GM23338 (cell line): ENCODE data around the gene ECE2. TPM values are rescaled to one million over a fixed set of nuclear protein-coding genes. Genes with fewer than 3 reads are reported as not detected.

Source experiments
- ATAC-seq: fragments of 200-7000 bp; cut with Tn5 transposase; 3 replicates; pipeline ENCODE4 v1.9.1; 2020
- DNase-seq: peaks from one replicate; pipeline ENCODE4 v3.0.0-alpha.2; 2015; ENCODE audit warnings: low spot score
- H2AFZ ChIP-seq: fragments of 200-600 bp; sonication (generic); 2 replicates; pipeline ENCODE4 v1.8.0; 2016; ENCODE audit warnings: antibody characterized with exemption, mild to moderate bottlenecking, moderate library complexity
- H3F3A ChIP-seq: fragments of 200-600 bp; sonication (generic); replicated peaks from 2 replicates; pipeline ENCODE4 v1.8.0; 2017; ENCODE audit warnings: antibody characterized with exemption, mixed run types, low read depth
- H3K27ac ChIP-seq: fragments of 200-600 bp; sonication (generic); 2 replicates; pipeline ENCODE4 v1.6.1; 2016; ENCODE audit warnings: low read depth
- H3K27me3 ChIP-seq: fragments of 200-600 bp; sonication (generic); 2 replicates; pipeline ENCODE4 v1.8.0; 2016; ENCODE audit warnings: mild to moderate bottlenecking, mixed run types, moderate library complexity; ENCODE audit not compliant: insufficient read depth
- H3K36me3 ChIP-seq: fragments of 200-600 bp; sonication (generic); 2 replicates; pipeline ENCODE4 v1.8.0; 2016; ENCODE audit warnings: mild to moderate bottlenecking; ENCODE audit not compliant: insufficient read depth
- H3K4me1 ChIP-seq: fragments of 200-600 bp; sonication (generic); 2 replicates; pipeline ENCODE4 v1.8.0; 2016; ENCODE audit warnings: mild to moderate bottlenecking, moderate library complexity; ENCODE audit not compliant: insufficient read depth
- H3K4me2 ChIP-seq: fragments of 200-600 bp; sonication (generic); 2 replicates; pipeline ENCODE4 v1.7.1; 2017; ENCODE audit warnings: mixed run types
- H3K4me3 ChIP-seq: fragments of 200-600 bp; sonication (generic); 2 replicates; pipeline ENCODE4 v1.6.1; 2016; ENCODE audit warnings: mixed run types
- H3K79me2 ChIP-seq: fragments of 200-600 bp; sonication (generic); replicated peaks from 2 replicates; pipeline ENCODE4 v1.8.0; 2017; ENCODE audit warnings: mild to moderate bottlenecking; ENCODE audit not compliant: insufficient read depth
- H3K9me2 ChIP-seq: fragments of 200-600 bp; sonication (generic); 2 replicates; pipeline ENCODE4 v1.8.0; 2017; ENCODE audit not compliant: insufficient read depth
- H4K20me1 ChIP-seq: fragments of 200-600 bp; sonication (generic); replicated peaks from 2 replicates; pipeline ENCODE4 v1.8.0; 2017; ENCODE audit warnings: mild to moderate bottlenecking; ENCODE audit not compliant: insufficient read depth
- H3K27ac Mint-ChIP-seq: 2 replicates; pipeline ENCODE4 v1.8.0; 2020; ENCODE audit warnings: inconsistent platforms, mild to moderate bottlenecking, moderate library complexity, mixed read lengths
- H3K27me3 Mint-ChIP-seq: 3 replicates; pipeline ENCODE4 v1.8.0; 2022; ENCODE audit warnings: low read depth, mild to moderate bottlenecking, moderate library complexity, mixed read lengths, inconsistent platforms; ENCODE audit not compliant: insufficient read depth, poor library complexity
- H3K36me3 Mint-ChIP-seq: 3 replicates; pipeline ENCODE4 v1.8.0; 2021; ENCODE audit warnings: low read depth, mild to moderate bottlenecking, inconsistent platforms, moderate library complexity, mixed read lengths
- H3K4me1 Mint-ChIP-seq: 3 replicates; pipeline ENCODE4 v1.8.0; 2020; ENCODE audit warnings: mild to moderate bottlenecking, inconsistent platforms, mixed read lengths
- H3K4me3 Mint-ChIP-seq: 3 replicates; pipeline ENCODE4 v1.8.0; 2021; ENCODE audit warnings: moderate library complexity, mild to moderate bottlenecking, inconsistent platforms, mixed read lengths
- H3K9me3 Mint-ChIP-seq: 3 replicates; pipeline ENCODE4 v1.8.0; 2020; ENCODE audit warnings: moderate library complexity, mild to moderate bottlenecking, inconsistent platforms, mixed read lengths
- CTCF ChIP-seq, 2 experiments: fragments of 200-600 bp in 1 of 2; sonication (generic) in 1 of 2; conservative IDR thresholded peaks; 2 replicates each; pipeline versions ENCODE4 v1.5.1 to v1.6.1; 2016 to 2017; ENCODE audit warnings: antibody characterized with exemption in 2 of 2, low read depth in 2 of 2, mild to moderate bottlenecking in 2 of 2, moderate library complexity in 1 of 2
- ETS1 ChIP-seq: IDR thresholded peaks from 2 replicates; pipeline ENCODE4 v1.6.1; 2016; ENCODE audit warnings: antibody characterized with exemption
- EZH2 ChIP-seq: fragments of 200-600 bp; sonication (generic); IDR thresholded peaks from one replicate; pipeline ENCODE4 v1.8.0; 2017; ENCODE audit warnings: antibody characterized with exemption, mild to moderate bottlenecking, low read depth; ENCODE audit not compliant: unreplicated experiment
- EZH2phosphoT487 ChIP-seq: fragments of 200-600 bp; sonication (generic); IDR thresholded peaks from one replicate; pipeline ENCODE4 v1.8.1; 2018; ENCODE audit warnings: antibody characterized with exemption; ENCODE audit not compliant: unreplicated experiment
- JUNB ChIP-seq: IDR thresholded peaks from one replicate; pipeline ENCODE4 v1.6.1; 2016; ENCODE audit warnings: antibody characterized with exemption; ENCODE audit not compliant: unreplicated experiment
- NANOG ChIP-seq: IDR thresholded peaks from 2 replicates; pipeline ENCODE4 v1.6.1; 2016; ENCODE audit warnings: antibody characterized with exemption, borderline replicate concordance
- POLR2AphosphoS5 ChIP-seq: IDR thresholded peaks from 2 replicates; pipeline ENCODE4 v1.6.1; 2016; ENCODE audit warnings: antibody characterized with exemption, low read depth
- STAT1 ChIP-seq: IDR thresholded peaks from one replicate; pipeline ENCODE4 v1.6.1; 2016; ENCODE audit warnings: antibody characterized with exemption; ENCODE audit not compliant: unreplicated experiment
- ZNF462 ChIP-seq: fragments of 250-450 bp; sonication (Bioruptor Pico); IDR thresholded peaks from 2 replicates; pipeline ENCODE4 v1.5.0; 2020; ENCODE audit warnings: mild to moderate bottlenecking, moderate library complexity
- polyA plus RNA-seq: library from polyadenylated mRNA; unstranded; fragments of >200 nt; fragmentation: Nextera tagmentation; extraction: Ambion mirVana; gene quantifications from 2 replicates; pipeline ENCODE4 v1.2.1, GENCODE V29; 2016
- total RNA-seq: library from RNA; depleted of rRNA; stranded (reverse); fragments of >200 nt; shearing (Covaris generic); gene quantifications from 2 replicates; pipeline ENCODE4 v1.2.3, GENCODE V29; 2014

ECE2 gene
- total and polyA plus RNA-seq, 2 experiments from 2014 or later: 0.24 to 0.48 TPM

- Mint-ChIP-seq H3K27me3 (peaks cover 58% of the 10 kb centered on the region), H3K4me3 (peak overlapping the region; percentile 53), H3K36me3 (no peaks in the 10 kb centered on the region; the same call in 2 of the 3 replicates), H3K9me3 (no peaks in the 10 kb centered on the region; the same call in 2 of the 3 replicates), H3K4me1 (peaks cover 7% of the 10 kb centered on the region), H3K27ac (no peak overlapping the region)
- ATAC-seq (peak; percentile 18), DNase-seq (peak; percentile 65)
- Histone ChIP-seq H4K20me1 (0 out of 2 replicates have a peak, but pooled peaks cover 6% of the 10 kb centered on the region), H3K36me3 (no peaks in the 10 kb centered on the region), H3K4me3 (peak overlapping the region; percentile 63), H3K9me2 (no peaks in the 10 kb centered on the region), H3K4me1 (no peaks in the 10 kb centered on the region), H3K4me2 (peak overlapping the region; percentile 90), H3K27me3 (peaks cover 78% of the 10 kb centered on the region), H3K79me2 (no peaks in the 10 kb centered on the region), H3F3A (no peaks in the 10 kb centered on the region), H2AFZ (peak overlapping the region; percentile 43; the same call in 1 of the 2 replicates), H3K27ac (no peak overlapping the region)
- TF ChIP-seq EZH2 (peak; percentile 85), NANOG (no peak), JUNB (no peak), ETS1 (no peak), CTCF (conservative IDR thresholded peaks at IDR 0.05; ENCODE audit: low read depth in 2 of 2) (no peak), POLR2AphosphoS5 (no peak), EZH2phosphoT487 (peak; percentile 11)
Observed at GRCh38 chr3:184230603-184231528, 45.0 kb upstream of the ECE2 start.

- Histone ChIP-seq H4K20me1 (0 out of 2 replicates have a peak, but pooled peaks cover 6% of the 10 kb centered on the region), H3K27ac (no peak overlapping the region), H3K4me3 (no peak overlapping the region), H3K4me2 (no peak overlapping the region), H3K79me2 (no peaks in the 10 kb centered on the region), H3K4me1 (no peaks in the 10 kb centered on the region), H3K9me2 (no peaks in the 10 kb centered on the region), H2AFZ (no peak overlapping the region), H3K36me3 (no peaks in the 10 kb centered on the region), H3K27me3 (peaks cover 75% of the 10 kb centered on the region), H3F3A (no peaks in the 10 kb centered on the region)
- peaks cover 58% of the 10 kb centered on the region for H3K27me3 Mint-ChIP-seq
- peaks cover 9% of the 10 kb centered on the region for H3K4me1 Mint-ChIP-seq
- no peaks in the 10 kb centered on the region; the same call in 2 of the 3 replicates for H3K36me3 Mint-ChIP-seq
- H3K27ac Mint-ChIP-seq: no peak overlapping the region
- DNase-seq: no peak
- peak overlapping the region; percentile 53; the same call in 2 of the 3 replicates for H3K4me3 Mint-ChIP-seq
- no peaks in the 10 kb centered on the region; the same call in 2 of the 3 replicates for H3K9me3 Mint-ChIP-seq
- no peak for ATAC-seq
- TF ChIP-seq STAT1: no peak
- no peak for TF ChIP-seq ETS1
- no peak for TF ChIP-seq ZNF462 (CRISPR knock-in tag)
Observed at GRCh38 chr3:184231671-184232070, 44.2 kb upstream of the ECE2 start.
